H1 (cell line): ENCODE measurements around the gene SMO. TPM values are rescaled to one million over a fixed set of nuclear protein-coding genes. Genes with fewer than 3 reads are reported as not detected.

ENCODE experiments used
- CTCF ChIA-PET: fragments of 300-600 bp; sonication (Branson Sonifier 250); formaldehyde crosslinking; loops from one replicate; lab custom pipeline; 2021; ENCODE audit not compliant: partially characterized antibody; lab: Charles Lee
- POLR2A ChIA-PET: fragments of 300-600 bp; sonication (Branson Sonifier 250); formaldehyde crosslinking; loops from one replicate; lab custom pipeline; 2021; ENCODE audit warnings: inconsistent platforms; ENCODE audit not compliant: partially characterized antibody; lab: Charles Lee
- DNase-seq, 2 experiments: peaks; one replicate each; pipeline versions ENCODE4 v3.0.0 to v3.0.0-alpha.2; 2010 to 2022; ENCODE audit warnings: low spot score in 2 of 2, low read depth in 1 of 2, mixed read lengths in 1 of 2
- FAIRE-seq: peaks from 2 replicates; lab custom pipeline; 2011; peaks lifted over from hg19 to GRCh38; lab: Jason Lieb, UNC
- H2AFZ ChIP-seq: 2 replicates; pipeline ENCODE4 v1.8.1; 2012; ENCODE audit warnings: low read length, inconsistent platforms
- H2AK5ac ChIP-seq: 2 replicates; pipeline ENCODE4 v1.6.1; 2013; ENCODE audit warnings: low read depth, low read length
- H2BK120ac ChIP-seq: replicated peaks from 2 replicates; pipeline ENCODE3; 2013; ENCODE audit warnings: low read depth, low read length, inconsistent platforms
- H2BK12ac ChIP-seq: 2 replicates; pipeline ENCODE4 v1.6.1; 2013; ENCODE audit warnings: low read depth, low read length
- H2BK15ac ChIP-seq: 2 replicates; pipeline ENCODE4 v1.6.1; 2013; ENCODE audit warnings: low read length
- H2BK20ac ChIP-seq: 2 replicates; pipeline ENCODE4 v1.6.1; 2013; ENCODE audit warnings: low read length
- H2BK5ac ChIP-seq: 2 replicates; pipeline ENCODE4 v1.6.1; 2013; ENCODE audit warnings: low read depth, low read length
- H3K14ac ChIP-seq: 2 replicates; pipeline ENCODE4 v1.6.1; 2013; ENCODE audit warnings: inconsistent platforms; ENCODE audit not compliant: insufficient read length
- H3K18ac ChIP-seq: 2 replicates; pipeline ENCODE4 v1.6.1; 2013; ENCODE audit warnings: low read length; ENCODE audit errors: extremely low read depth
- H3K23ac ChIP-seq: 2 replicates; pipeline ENCODE4 v1.6.1; 2013; ENCODE audit warnings: inconsistent platforms; ENCODE audit not compliant: insufficient read length
- H3K23me2 ChIP-seq: 2 replicates; pipeline ENCODE4 v1.6.1; 2013; ENCODE audit warnings: low read depth, low read length
- H3K27ac ChIP-seq: 2 replicates; pipeline ENCODE4 v1.6.1; 2011; ENCODE audit warnings: low read depth, low read length, inconsistent platforms
- H3K27me3 ChIP-seq, 4 experiments: replicated peaks in 1 of 4; 1 replicate in 1 of 4; 2 replicates in 3 of 4; pipeline versions ENCODE4 v1.6.1 to v1.8.1; 2011 to 2013; ENCODE audit warnings: low read length in 3 of 4, mild to moderate bottlenecking in 3 of 4, inconsistent platforms in 2 of 4, mixed read lengths in 2 of 4, moderate library complexity in 1 of 4; ENCODE audit not compliant: control insufficient read depth in 3 of 4, insufficient read depth in 3 of 4; ENCODE audit errors: extremely low read depth in 1 of 4
- H3K36me3 ChIP-seq, 4 experiments: 2 replicates each; pipeline versions ENCODE4 v1.6.1 to v1.8.1; 2011 to 2013; ENCODE audit warnings: mild to moderate bottlenecking in 4 of 4, low read length in 3 of 4, moderate library complexity in 2 of 4, control low read depth in 1 of 4, inconsistent platforms in 1 of 4; ENCODE audit not compliant: insufficient read depth in 4 of 4, control insufficient read depth in 2 of 4
- H3K4ac ChIP-seq: replicated peaks from 2 replicates; pipeline ENCODE3; 2013; ENCODE audit warnings: low read length, low read depth, mixed read lengths, inconsistent platforms; ENCODE audit not compliant: insufficient read length
- H3K4me1 ChIP-seq, 4 experiments: replicated peaks in 1 of 4; 1 replicate in 1 of 4; 2 replicates in 3 of 4; pipeline versions ENCODE4 v1.6.1 to v1.8.1; 2011 to 2013; ENCODE audit warnings: low read length in 3 of 4, inconsistent platforms in 2 of 4, mixed read lengths in 1 of 4; ENCODE audit not compliant: insufficient read depth in 4 of 4, control insufficient read depth in 3 of 4
- H3K4me2 ChIP-seq, 2 experiments: 2 replicates each; pipeline versions ENCODE4 v1.6.1 to v1.8.1; 2011 to 2013; ENCODE audit warnings: low read depth in 2 of 2, low read length in 2 of 2, control low read depth in 1 of 2, inconsistent platforms in 1 of 2, mild to moderate bottlenecking in 1 of 2; ENCODE audit not compliant: insufficient read depth in 1 of 2
- H3K4me3 ChIP-seq, 4 experiments: fragments of 200-600, 300-600 bp in 1 of 4; sonication (generic), shearing (Covaris generic), sonication (Bioruptor Twin) in 1 of 4; 2 replicates each; pipeline versions ENCODE4 v1.5.1 to v1.8.1; 2011 to 2016; ENCODE audit warnings: low read length in 4 of 4, low read depth in 3 of 4, control low read depth in 2 of 4, inconsistent platforms in 2 of 4, mild to moderate bottlenecking in 2 of 4, mixed read lengths in 1 of 4, moderate library complexity in 1 of 4; ENCODE audit not compliant: insufficient read depth in 2 of 4; ENCODE audit errors: extremely low read depth in 1 of 4
- H3K56ac ChIP-seq: replicated peaks from 2 replicates; pipeline ENCODE3; 2013; ENCODE audit warnings: low read depth, mild to moderate bottlenecking, mixed read lengths, low read length, inconsistent platforms; ENCODE audit not compliant: insufficient read length
- H3K79me1 ChIP-seq: 2 replicates; pipeline ENCODE4 v1.6.1; 2013; ENCODE audit warnings: low read depth, low read length, control low read depth
- H3K79me2 ChIP-seq, 2 experiments: 2 replicates each; pipeline versions ENCODE4 v1.6.1 to v1.8.1; 2012 to 2013; ENCODE audit warnings: low read length in 2 of 2, mild to moderate bottlenecking in 2 of 2, inconsistent platforms in 1 of 2; ENCODE audit not compliant: insufficient read depth in 2 of 2, control insufficient read depth in 1 of 2
- H3K9ac ChIP-seq, 4 experiments: replicated peaks in 1 of 4; 1 replicate in 1 of 4; 2 replicates in 3 of 4; pipeline versions ENCODE4 v1.6.1 to v1.8.1; 2011 to 2013; ENCODE audit warnings: low read depth in 3 of 4, low read length in 3 of 4, control low read depth in 2 of 4, mild to moderate bottlenecking in 2 of 4, moderate library complexity in 2 of 4, inconsistent platforms in 1 of 4; ENCODE audit errors: extremely low read depth in 1 of 4
- H3K9me3 ChIP-seq, 2 experiments: 2 replicates each; pipeline versions ENCODE4 v1.6.1 to v1.8.1; 2012 to 2013; ENCODE audit warnings: mild to moderate bottlenecking in 2 of 2, moderate library complexity in 2 of 2, control low read depth in 1 of 2, inconsistent platforms in 1 of 2, low read depth in 1 of 2, low read length in 1 of 2, mixed read lengths in 1 of 2; ENCODE audit not compliant: insufficient read depth in 2 of 2
- H4K20me1 ChIP-seq, 2 experiments: replicated peaks in 1 of 2; 2 replicates each; pipeline versions ENCODE3 to v1.8.1; 2011 to 2013; ENCODE audit warnings: inconsistent platforms in 2 of 2, low read length in 2 of 2, mild to moderate bottlenecking in 1 of 2; ENCODE audit not compliant: insufficient read depth in 2 of 2, control insufficient read depth in 1 of 2
- H4K5ac ChIP-seq: 2 replicates; pipeline ENCODE4 v1.6.1; 2013; ENCODE audit warnings: low read length, low read depth, mixed read lengths, inconsistent platforms; ENCODE audit not compliant: insufficient read length
- H4K8ac ChIP-seq: 2 replicates; pipeline ENCODE4 v1.8.0; 2013; ENCODE audit warnings: mild to moderate bottlenecking, moderate library complexity, low read length, inconsistent platforms; ENCODE audit not compliant: insufficient read depth; ENCODE audit errors: extremely low read depth
- H4K91ac ChIP-seq: replicated peaks from 2 replicates; pipeline ENCODE3; 2013; ENCODE audit warnings: low read length, mixed read lengths, inconsistent platforms; ENCODE audit not compliant: insufficient read length
- CREB1 ChIP-seq: IDR thresholded peaks from 2 replicates; pipeline ENCODE4 v1.6.1; 2012; ENCODE audit warnings: inconsistent platforms
- CTCF ChIP-seq, 3 experiments: IDR thresholded peaks; 1 replicate in 2 of 3; 2 replicates in 1 of 3; pipeline versions ENCODE4 v1.5.1 to v1.6.1; 2011; ENCODE audit warnings: low read length in 3 of 3, mild to moderate bottlenecking in 3 of 3, inconsistent platforms in 2 of 3, low read depth in 1 of 3, moderate library complexity in 1 of 3; ENCODE audit not compliant: insufficient read depth in 1 of 3; ENCODE audit errors: control extremely low read depth in 1 of 3
- EGR1 ChIP-seq: IDR thresholded peaks from 2 replicates; pipeline ENCODE4 v1.6.1; 2011; ENCODE audit warnings: low read depth, low read length, borderline replicate concordance
- JUND ChIP-seq: IDR thresholded peaks from 2 replicates; pipeline ENCODE4 v1.6.1; 2011; ENCODE audit warnings: mild to moderate bottlenecking, improper control_type of control experiment, low read length
- KDM1A ChIP-seq: fragments of 200-600, 300-600 bp; sonication (generic); IDR thresholded peaks from 2 replicates; pipeline ENCODE4 v1.7.1; 2016; ENCODE audit warnings: mild to moderate bottlenecking, low read length, borderline replicate concordance
- POU5F1 ChIP-seq: IDR thresholded peaks from 2 replicates; pipeline ENCODE4 v1.6.1; 2011; ENCODE audit warnings: low read depth, mild to moderate bottlenecking, low read length, moderate library complexity
- RAD21 ChIP-seq, 2 experiments: IDR thresholded peaks in 1 of 2; conservative IDR thresholded peaks in 1 of 2; 2 replicates each; pipeline ENCODE4 v1.6.1; 2011; ENCODE audit warnings: low read depth in 2 of 2, low read length in 2 of 2, improper control_type of control experiment in 1 of 2, inconsistent platforms in 1 of 2, mild to moderate bottlenecking in 1 of 2, moderate library complexity in 1 of 2
- SIN3A ChIP-seq, 2 experiments: IDR thresholded peaks in 1 of 2; conservative IDR thresholded peaks in 1 of 2; 2 replicates each; pipeline ENCODE4 v1.6.1; 2011 to 2012; ENCODE audit warnings: low read length in 2 of 2, improper control_type of control experiment in 1 of 2, low read depth in 1 of 2, mild to moderate bottlenecking in 1 of 2
- SIX5 ChIP-seq: IDR thresholded peaks from 2 replicates; pipeline ENCODE4 v1.6.1; 2011; ENCODE audit warnings: mild to moderate bottlenecking, low read depth, low read length
- SP1 ChIP-seq: IDR thresholded peaks from 2 replicates; pipeline ENCODE4 v1.6.1; 2011; ENCODE audit warnings: low read depth, low read length
- TBP ChIP-seq: IDR thresholded peaks from 2 replicates; pipeline ENCODE4 v1.6.1; 2011; ENCODE audit warnings: low read depth, low read length, improper control_type of control experiment
- WGBS, 2 experiments: shearing (Covaris generic) in 1 of 2; methylation state at CpG; one replicate each; pipeline versions ENCODE4 v1.1.6 to v1.1.7; 2013 to 2015; ENCODE audit warnings: low lambda C conversion rate in 2 of 2, mixed read lengths in 2 of 2, inconsistent platforms in 1 of 2, low coverage in 1 of 2, missing lambda C conversion rate in 1 of 2; ENCODE audit not compliant: insufficient replicate concordance in 2 of 2, insufficient coverage in 1 of 2, insufficient read length in 1 of 2; ENCODE audit errors: extremely low coverage in 1 of 2, missing lambda C conversion rate in 1 of 2; 5-methylcytosine and 5-hydroxymethylcytosine counted together
- polyA plus RNA-seq, 7 experiments: library from polyadenylated mRNA; depleted of rRNA in 3 of 7; stranded (reverse) in 5 of 7; unstranded in 2 of 7; fragments of >200 nt in 5 of 7; fragments of 200-250 nt in 2 of 7; gene quantifications; 1 replicate in 5 of 7; 2 replicates in 1 of 7; 4 replicates in 1 of 7; pipeline versions ENCODE4 v1.2.1 to v1.2.3, GENCODE V29; 2011 to 2013; ENCODE audit warnings: missing spikeins in 2 of 7, mixed read lengths in 2 of 7
- total RNA-seq: library from RNA; stranded (reverse); fragmentation: NEBNext Ultra II Directional; extraction: Animal tissue kit (Norgen Biotek cat#: 25700); gene quantifications from 2 replicates; pipeline ENCODE4 v1.2.1, GENCODE V29; 2021

SMO gene
- total and polyA plus RNA-seq, 2 of the 8 experiments (the other 6 are each of a cell fraction or from before 2014, with no cell fraction given), result 64.5 to 67.6 TPM

- ChIA-PET POLR2A (interaction anchor here (0.7 to 1.9 kb wide), 7 partner anchors 9 to 158 kb away, joined by 3 to 12 read pairs (median 3); partner anchors contain the start of genes AHCYL2 and SMO), CTCF (interaction anchor here (0.8 to 10.6 kb wide), 25 partner anchors 10 to 310 kb away, joined by 3 to 258 read pairs (median 4); partner anchors contain the start of gene STRIP2)
- no peaks in the 10 kb centered on the region for H3K27me3 ChIP-seq
- H2AFZ ChIP-seq, result no peak overlapping the region
- no peak overlapping the region for H3K27ac ChIP-seq
- no peaks in the 10 kb centered on the region for H3K79me1 ChIP-seq
- H3K4me3 ChIP-seq, result 0 out of 8 replicates have a peak overlapping the region, but pooled peaks of 1 of the 4 experiments have one; percentile 1
- no peak overlapping the region for H2BK20ac ChIP-seq
- H3K9me3 ChIP-seq, result peaks cover 3 to 16% of the 10 kb centered on the region in 2 experiments; a peak in 2 of 4 replicates
- H2BK120ac ChIP-seq, result no peak overlapping the region
- H2BK12ac ChIP-seq, result no peak overlapping the region
- H4K8ac ChIP-seq, result peak overlapping the region; percentile 9; the same call in 1 of the 2 replicates
- H4K5ac ChIP-seq, result no peak overlapping the region
- no peak overlapping the region for H2BK5ac ChIP-seq
- no peak overlapping the region for H3K9ac ChIP-seq
- H2BK15ac ChIP-seq, result no peak overlapping the region
- no peak overlapping the region for H3K23ac ChIP-seq
- H3K4me1 ChIP-seq, result no peaks in the 10 kb centered on the region; a peak in 1 of 7 replicates
- no peaks in the 10 kb centered on the region for H3K79me2 ChIP-seq
- no peaks in the 10 kb centered on the region for H3K23me2 ChIP-seq
- H3K4me2 ChIP-seq, result no peak overlapping the region
- peaks cover 0 to 3% of the 10 kb centered on the region in 2 experiments for H4K20me1 ChIP-seq
- H3K36me3 ChIP-seq, result peaks cover 11 to 28% (median 23%) of the 10 kb centered on the region in 4 experiments
- DNase-seq (peak; percentile 43 to 66), FAIRE-seq (no peak)
- 87% methylated on average over 15 of the region's 15 CpGs; no CpG with 5 or more reads in 1 of the 2 experiments for WGBS, 2 experiments
- no peak overlapping the region; the same call in 1 of the 2 replicates for H3K18ac ChIP-seq
- H3K14ac ChIP-seq, result no peak overlapping the region
- no peak overlapping the region for H4K91ac ChIP-seq
- no peak overlapping the region for H3K4ac ChIP-seq
- H3K56ac ChIP-seq, result no peak overlapping the region
- H2AK5ac ChIP-seq, result no peak overlapping the region
- no peak for TF ChIP-seq KDM1A
- TF ChIP-seq CTCF (IDR thresholded peaks at IDR 0.05; ENCODE audit: control extremely low read depth in 1 of 3, insufficient read depth in 1 of 3, low read depth in 1 of 3, low read length in 3 of 3), result peak; percentile 58 to 66 (median 64)
- TF ChIP-seq JUND, result no peak
- TF ChIP-seq TBP, result no peak
- no peak for TF ChIP-seq CREB1
- TF ChIP-seq SIX5, result no peak
- TF ChIP-seq EGR1, result no peak
- TF ChIP-seq RAD21 (IDR thresholded peaks at IDR 0.05 in 1 of 2, conservative IDR thresholded peaks at IDR 0.05 in 1 of 2; ENCODE audit: low read depth in 2 of 2, low read length in 2 of 2), result peak; percentile 74 to 84
- peak in 1 of 2 experiments; percentile 40; a peak in 1 of 4 replicates for TF ChIP-seq SIN3A (conservative IDR thresholded peaks at IDR 0.05 in 1 of 2, IDR thresholded peaks at IDR 0.05 in 1 of 2; ENCODE audit: low read depth in 1 of 2, low read length in 2 of 2)
- TF ChIP-seq POU5F1, result no peak
- TF ChIP-seq SP1, result no peak
Measured at GRCh38 chr7:129213828-129214227, 25.4 kb downstream of the SMO start.
